ENCODE measurements around the gene PRR23E.

PRR23E gene

GRCh38 chr3:127234778-127235177 lies 41.8 kb downstream of the PRR23E start:
- ATAC-seq: no peak

- ATAC-seq: no peak
These were observed 42.8 kb downstream of the PRR23E start for GRCh38 chr3:127235706-127236105.

- no peak for ATAC-seq
These were observed 44.9 kb downstream of the PRR23E start for GRCh38 chr3:127237835-127238234.

- no peak for ATAC-seq
These were observed 45.7 kb downstream of the PRR23E start for GRCh38 chr3:127238602-127239001.

- ATAC-seq: no peak
These were observed 54.4 kb downstream of the PRR23E start for GRCh38 chr3:127247292-127247691.
